Naive thymus-derived CD8-positive, alpha-beta T cell (primary cell): ENCODE data around the gene PPID. TPM values are rescaled to one million over a fixed set of nuclear protein-coding genes. Genes with fewer than 3 reads are reported as not detected.
"Not testable (repeated sequence)": the region's sequence is repeated elsewhere in the genome, so short reads cannot be mapped to it uniquely, and the experiment has no call there.

Experiments
- ATAC-seq, 2 donors: fragments of 150-1000 bp; cut with Tn5 transposase in 1 of 2; sonication (Bioruptor Pico), chemical (Tn5 transposase) in 1 of 2; 1 replicate in 1 of 2; 2 replicates in 1 of 2; pipeline ENCODE4 v1.10.0; 2021; ENCODE audit warnings: mild to moderate bottlenecking in 2 of 2, moderate library complexity in 2 of 2
- POLR2A ChIA-PET: fragments of 350-600 bp; sonication (Branson Sonifier 250); formaldehyde crosslinking; loops from one replicate; lab custom pipeline; 2021; ENCODE audit warnings: antibody characterized with exemption; lab: Charles Lee
- DNase-seq, 10 donors: peaks; one replicate each; pipeline versions ENCODE4 v3.0.0 to v3.0.0-alpha.2; 2020 to 2022
- H3K27ac Mint-ChIP-seq, 10 donors: one replicate each; pipeline ENCODE4 v1.8.0; 2020 to 2022; ENCODE audit warnings: mild to moderate bottlenecking in 10 of 10, mixed read lengths in 10 of 10, moderate library complexity in 4 of 10, inconsistent platforms in 1 of 10
- H3K27me3 Mint-ChIP-seq, 5 donors: one replicate each; pipeline ENCODE4 v1.8.0; 2021 to 2022; ENCODE audit warnings: mixed read lengths in 5 of 5
- H3K36me3 Mint-ChIP-seq, 3 donors: one replicate each; pipeline ENCODE4 v1.8.0; 2020 to 2022; ENCODE audit warnings: mixed read lengths in 3 of 3, mild to moderate bottlenecking in 2 of 3, inconsistent platforms in 1 of 3
- H3K4me1 Mint-ChIP-seq, 4 donors: one replicate each; pipeline ENCODE4 v1.8.0; 2021 to 2022; ENCODE audit warnings: mixed read lengths in 4 of 4
- H3K4me3 Mint-ChIP-seq, 10 donors: one replicate each; pipeline ENCODE4 v1.8.0; 2020 to 2022; ENCODE audit warnings: mild to moderate bottlenecking in 10 of 10, mixed read lengths in 10 of 10, moderate library complexity in 6 of 10, inconsistent platforms in 1 of 10
- H3K9me3 Mint-ChIP-seq, 9 donors: one replicate each; pipeline ENCODE4 v1.8.0; 2020 to 2022; ENCODE audit warnings: mixed read lengths in 9 of 9, mild to moderate bottlenecking in 3 of 9, inconsistent platforms in 1 of 9, moderate library complexity in 1 of 9
- polyA plus RNA-seq, 3 donors: library from polyadenylated mRNA; unstranded; fragments of 300-500 nt; fragmentation: Illumina TruSeq; gene quantifications; one replicate each; pipeline ENCODE4 v1.2.3, GENCODE V29; 2021
- total RNA-seq, 8 experiments: library from RNA in 2 of 8; stranded (reverse) in 2 of 8; gene quantifications; one replicate each; pipeline ENCODE4 v1.2.3 and lab custom pipeline; 2021 to 2026

PPID gene
- total and polyA plus RNA-seq, 5 experiments from 2014 or later, result 24.9 to 54.2 (median 46.5) TPM

DNA sequence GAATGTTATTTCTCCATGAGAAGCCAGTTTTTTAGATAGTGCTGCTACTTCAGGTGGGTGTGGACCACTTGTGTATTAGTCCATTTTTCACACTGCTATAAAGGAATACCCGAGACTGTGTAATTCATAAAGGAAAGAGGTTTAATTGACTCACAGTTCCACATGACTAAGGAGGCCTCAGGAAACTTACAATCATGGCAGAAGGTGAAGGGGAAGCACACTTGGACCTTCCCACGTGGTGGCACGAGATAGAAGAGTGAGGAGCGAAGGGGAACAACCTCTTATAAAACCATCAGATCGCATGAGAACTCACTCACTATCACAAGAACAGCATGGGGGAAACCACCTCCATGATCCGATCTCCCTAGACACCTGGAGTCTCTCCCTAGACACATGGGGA lies 3.4 kb upstream of the PPID start:
- peaks cover 11 to 24% (median 19%) of the 10 kb centered on the region in 4 donors for H3K4me1 Mint-ChIP-seq

DNA sequence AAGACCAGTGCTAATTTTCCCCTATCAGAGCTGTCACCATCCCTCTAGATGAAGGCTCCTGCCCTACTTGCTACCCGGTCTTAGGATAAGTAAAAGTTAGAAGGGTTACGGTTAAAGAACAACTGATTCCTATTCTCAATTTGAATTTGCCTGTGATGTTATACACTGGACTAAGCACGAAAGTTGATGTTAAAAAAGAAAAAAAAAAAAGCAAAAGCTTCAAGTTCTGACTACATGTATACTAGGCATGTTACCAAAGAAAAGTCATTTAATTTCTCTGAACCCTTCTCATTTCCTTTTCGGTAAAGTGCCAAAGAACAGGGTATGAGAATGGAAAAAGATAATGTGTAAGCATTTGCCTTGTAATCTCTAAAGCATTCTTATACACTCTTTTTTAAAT lies 1.4 kb upstream of the PPID start:
- Mint-ChIP-seq H3K36me3 (peaks cover 0 to 21% (median 9%) of the 10 kb centered on the region in 3 donors), H3K4me1 (peaks cover 16 to 40% (median 26%) of the 10 kb centered on the region in 4 donors), H3K27me3 (peaks cover 11 to 32% (median 16%) of the 10 kb centered on the region in 5 donors), H3K27ac (peak overlapping the region in 7 of 10 donors; percentile 45 to 99 (median 98)), H3K4me3 (peak overlapping the region in 8 of 10 donors; percentile 20 to 99 (median 58)), H3K9me3 (no peaks in the 10 kb centered on the region)
- DNase-seq, result no peak
- ATAC-seq, result no peak
- POLR2A ChIA-PET, result no interaction called here

More for the DNA sequence above, 3.4 kb upstream of the PPID start:
- Mint-ChIP-seq H3K27me3 (peaks cover 15 to 36% (median 21%) of the 10 kb centered on the region in 5 donors), H3K9me3 (no peaks in the 10 kb centered on the region), H3K36me3 (peaks cover 0 to 3% (median 0%) of the 10 kb centered on the region in 3 donors), H3K4me3 (no peak overlapping the region), H3K27ac (no peak overlapping the region)
- DNase-seq (no peak), ATAC-seq (no peak)
- POLR2A ChIA-PET, result no interaction called here

DNA sequence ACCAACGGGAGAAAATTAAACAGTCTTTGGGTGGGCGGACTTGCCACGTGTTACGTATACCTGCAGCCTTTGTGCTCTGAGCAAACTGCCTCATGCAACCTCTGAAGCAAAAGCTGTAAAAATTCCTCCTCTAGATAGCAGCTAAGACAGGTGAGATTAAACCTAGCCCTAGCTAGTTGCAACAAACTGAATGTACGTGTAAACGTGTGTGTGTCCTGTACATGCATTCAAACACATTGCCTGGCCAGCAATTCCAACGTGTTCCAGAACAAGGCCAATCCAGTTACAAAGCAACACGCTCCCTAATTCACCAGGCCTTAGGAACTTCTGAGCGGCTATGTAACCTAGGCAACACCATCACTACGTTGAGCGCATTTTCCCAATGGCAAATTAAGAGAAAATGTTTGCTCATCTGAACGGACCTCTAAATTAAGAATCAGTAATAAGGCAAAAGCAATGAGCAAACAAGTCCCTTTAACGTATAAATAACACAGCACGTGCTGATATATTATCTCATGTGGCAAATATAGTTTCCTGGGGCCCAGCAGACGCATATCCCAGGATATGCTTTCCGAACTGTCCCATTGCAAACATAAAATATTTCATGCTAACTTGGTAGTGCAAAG lies 792 bp downstream of the PPID start:
- DNase-seq (peak in 4 of 10 donors; percentile 4 to 15 (median 12)), ATAC-seq (peak; percentile 7 to 9)
- H3K4me1 Mint-ChIP-seq, result peaks cover 22 to 43% (median 35%) of the 10 kb centered on the region in 4 donors
- H3K27ac Mint-ChIP-seq, result peak overlapping the region; percentile 97 to 99 (median 98)
- H3K9me3 Mint-ChIP-seq, result no peaks in the 10 kb centered on the region
- peak overlapping the region; percentile 94 to 100 (median 98) for H3K4me3 Mint-ChIP-seq
- POLR2A ChIA-PET, result no interaction called here
- peaks cover 2 to 15% (median 9%) of the 10 kb centered on the region in 5 donors for H3K27me3 Mint-ChIP-seq
- H3K36me3 Mint-ChIP-seq, result peaks cover 0 to 44% (median 10%) of the 10 kb centered on the region in 3 donors

DNA sequence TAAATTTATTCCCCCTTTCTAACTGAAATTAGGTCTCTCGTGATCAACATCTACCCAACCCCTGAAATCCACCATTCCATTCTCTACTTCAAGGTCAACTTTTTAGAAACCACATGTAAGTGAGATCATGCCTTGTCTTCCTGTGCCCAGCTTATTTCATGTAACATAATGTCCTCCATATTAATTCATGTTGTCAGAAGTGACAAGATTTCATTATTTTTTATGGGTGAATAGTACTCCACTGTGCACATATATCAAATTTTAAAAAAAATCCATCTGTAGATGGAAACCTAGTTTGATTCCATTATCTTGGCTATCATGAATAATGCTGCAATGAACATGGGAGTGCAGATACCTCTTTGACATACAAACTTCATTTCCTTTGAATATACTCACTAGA lies 1.5 kb downstream of the PPID start:
- peak overlapping the region in 9 of 10 donors; percentile 0 to 100 (median 97) for H3K4me3 Mint-ChIP-seq
- POLR2A ChIA-PET, result no interaction called here
- H3K27me3 Mint-ChIP-seq, result peaks cover 0 to 8% (median 4%) of the 10 kb centered on the region in 5 donors
- peaks cover 0 to 49% (median 12%) of the 10 kb centered on the region in 3 donors for H3K36me3 Mint-ChIP-seq
- peaks cover 22 to 43% (median 35%) of the 10 kb centered on the region in 4 donors for H3K4me1 Mint-ChIP-seq
- ATAC-seq (no peak), DNase-seq (no peak)
- H3K9me3 Mint-ChIP-seq, result no peaks in the 10 kb centered on the region
- peak overlapping the region; percentile 83 to 99 (median 98) for H3K27ac Mint-ChIP-seq

DNA sequence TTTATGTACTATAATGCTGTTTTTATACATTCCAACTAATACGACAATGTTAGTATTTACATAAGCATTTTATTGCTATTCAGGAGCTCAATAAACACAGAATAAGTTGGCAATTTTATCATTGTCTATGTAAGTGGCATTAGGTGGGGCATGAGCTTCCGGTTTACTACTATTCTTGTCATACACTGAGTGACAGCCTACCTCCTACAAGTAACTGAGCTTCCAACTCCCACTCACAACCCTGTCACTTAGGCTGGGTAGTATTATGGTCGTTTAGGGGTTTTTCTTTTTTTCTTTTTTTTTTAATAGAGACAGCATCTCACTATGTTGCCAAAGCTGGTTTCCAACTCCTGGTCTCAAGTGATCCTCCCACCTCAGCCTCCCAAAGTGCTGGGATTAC lies 7.4 kb downstream of the PPID start:
- POLR2A ChIA-PET, result no interaction called here
- Mint-ChIP-seq H3K9me3 (no peaks in the 10 kb centered on the region), H3K4me3 (no peak overlapping the region), H3K36me3 (peaks cover 0 to 93% (median 20%) of the 10 kb centered on the region in 3 donors), H3K27me3 (no peaks in the 10 kb centered on the region), H3K27ac (peak overlapping the region in 2 of 10 donors; percentile 3 to 44), H3K4me1 (peaks cover 4 to 20% (median 12%) of the 10 kb centered on the region in 4 donors)
- DNase-seq (no peak), ATAC-seq (no peak)

DNA sequence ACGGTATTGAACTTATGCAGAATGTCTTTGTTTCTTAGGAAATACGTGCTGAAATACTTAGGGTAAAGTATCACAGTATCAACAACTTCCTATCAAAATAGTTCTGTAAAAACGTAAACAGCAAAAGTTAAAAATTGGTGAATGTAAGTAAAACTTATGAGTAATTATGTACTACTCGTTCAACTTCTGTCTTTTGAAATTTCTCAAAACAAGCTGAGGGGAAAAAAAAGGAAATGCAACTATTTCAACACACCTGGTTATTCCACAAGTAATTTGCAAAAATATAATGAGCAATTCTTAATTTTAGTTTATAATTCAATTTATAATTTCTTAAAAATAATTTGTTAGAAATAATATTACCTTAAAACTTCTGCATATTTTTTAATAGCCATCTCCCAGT lies 8.3 kb downstream of the PPID start:
- H3K27me3 Mint-ChIP-seq, result no peaks in the 10 kb centered on the region
- no peak overlapping the region for H3K27ac Mint-ChIP-seq
- ATAC-seq (no peak), DNase-seq (no peak)
- no peak overlapping the region for H3K4me3 Mint-ChIP-seq
- peaks cover 2 to 94% (median 20%) of the 10 kb centered on the region in 3 donors for H3K36me3 Mint-ChIP-seq
- POLR2A ChIA-PET, result no interaction called here
- no peaks in the 10 kb centered on the region for H3K9me3 Mint-ChIP-seq
- peaks cover 4 to 20% (median 9%) of the 10 kb centered on the region in 4 donors for H3K4me1 Mint-ChIP-seq

DNA sequence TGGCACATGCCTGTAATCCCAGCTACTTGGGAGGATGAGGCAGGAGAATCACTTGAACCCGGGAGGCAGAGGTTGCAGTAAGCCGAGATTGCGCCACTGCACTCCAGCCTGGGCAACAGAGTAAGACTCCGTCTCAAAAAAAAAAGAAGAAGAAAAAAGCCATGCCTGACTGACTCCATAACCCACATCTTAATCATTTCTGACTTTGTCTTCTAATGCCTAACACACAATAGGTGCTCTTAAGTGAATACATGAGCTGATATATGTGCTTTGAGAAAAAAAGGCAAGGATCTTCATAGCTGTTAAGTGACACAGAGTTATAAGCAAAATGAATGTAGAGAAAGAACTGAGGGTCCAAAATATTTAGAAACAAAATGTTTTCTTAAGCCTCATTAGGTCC lies 10.6 kb downstream of the PPID start:
- H3K4me1 Mint-ChIP-seq, DNase-seq, H3K9me3 Mint-ChIP-seq, ATAC-seq, POLR2A ChIA-PET, H3K27me3 Mint-ChIP-seq, H3K4me3 Mint-ChIP-seq: not testable (repeated sequence)
- H3K36me3 Mint-ChIP-seq, result peaks cover 7 to 93% (median 22%) of the 10 kb centered on the region in 3 donors
- H3K27ac Mint-ChIP-seq, result peak overlapping the region in 2 of 10 donors; percentile 61 to 76

DNA sequence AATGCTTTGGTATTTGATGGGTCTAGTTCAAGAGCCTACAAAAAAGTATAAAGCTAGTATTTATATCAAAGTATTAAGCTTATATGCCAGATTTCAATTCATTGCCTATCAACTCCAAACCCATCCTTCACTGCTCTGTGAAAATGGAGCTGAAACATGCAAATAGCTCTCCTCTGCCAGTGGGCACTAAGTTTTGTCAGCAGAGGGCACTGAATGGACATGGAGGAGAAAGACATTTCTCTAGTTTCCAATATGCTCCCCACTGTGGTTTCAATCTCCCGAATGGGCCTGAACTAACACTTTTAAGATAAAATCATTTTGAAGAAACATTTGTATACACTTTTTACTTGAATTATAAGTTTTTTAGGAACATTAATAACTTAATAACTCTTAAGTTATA lies 12.4 kb downstream of the PPID start:
- ATAC-seq (no peak), DNase-seq (no peak)
- Mint-ChIP-seq H3K4me1 (peaks cover 0 to 3% (median 2%) of the 10 kb centered on the region in 4 donors), H3K36me3 (peaks cover 7 to 95% (median 20%) of the 10 kb centered on the region in 3 donors), H3K9me3 (no peaks in the 10 kb centered on the region), H3K4me3 (no peak overlapping the region), H3K27me3 (no peaks in the 10 kb centered on the region), H3K27ac (no peak overlapping the region)
- POLR2A ChIA-PET, result no interaction called here

DNA sequence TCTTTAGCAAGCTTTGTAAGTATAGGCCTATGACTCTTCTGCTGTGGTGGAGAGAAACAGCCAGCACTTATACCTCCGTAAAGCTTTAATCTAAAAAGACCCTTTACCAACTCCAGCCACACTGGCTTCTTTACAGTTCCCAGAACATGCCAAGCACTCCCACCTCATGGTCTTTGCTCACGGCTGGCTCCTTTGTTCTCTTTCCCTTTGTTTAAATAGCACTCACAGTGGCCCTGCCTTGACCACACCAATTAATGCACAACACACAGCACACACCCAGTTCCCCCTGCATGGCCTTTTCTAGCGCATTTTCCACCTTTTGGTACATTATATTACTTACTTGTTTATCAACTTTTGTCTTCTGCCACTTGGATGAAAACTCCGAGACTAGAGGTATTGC lies 18.9 kb downstream of the PPID start:
- ATAC-seq (no peak), DNase-seq (no peak)
- Mint-ChIP-seq H3K27ac (peak overlapping the region in 1 of 10 donors; percentile 37), H3K9me3 (no peaks in the 10 kb centered on the region), H3K4me3 (no peak overlapping the region), H3K27me3 (no peaks in the 10 kb centered on the region), H3K4me1 (peaks cover 0 to 3% (median 0%) of the 10 kb centered on the region in 4 donors), H3K36me3 (peaks cover 0 to 46% (median 0%) of the 10 kb centered on the region in 3 donors)
- POLR2A ChIA-PET, result no interaction called here

DNA sequence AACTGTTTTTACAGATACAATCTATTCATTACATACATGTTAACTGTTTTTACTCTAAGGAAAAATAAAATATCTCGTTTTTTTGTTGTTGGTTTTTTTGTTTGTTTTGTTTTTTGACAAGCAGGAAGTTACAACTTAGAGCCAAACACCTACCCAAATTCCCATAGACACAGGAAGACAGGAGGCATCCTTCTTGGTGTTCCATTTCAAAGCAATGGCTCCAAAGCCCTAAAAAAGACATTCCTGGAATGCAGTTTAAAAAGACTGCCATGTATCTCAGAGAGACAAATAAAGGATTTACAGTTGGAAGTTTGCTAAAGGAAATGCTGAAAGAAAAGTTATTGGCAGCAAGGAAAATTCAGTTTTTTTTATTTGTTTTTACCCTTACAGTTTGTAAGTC lies 34.4 kb downstream of the PPID start:
- POLR2A ChIA-PET, result no interaction called here
- H3K4me1 Mint-ChIP-seq, result no peaks in the 10 kb centered on the region
- H3K9me3 Mint-ChIP-seq, result no peaks in the 10 kb centered on the region
- no peak for DNase-seq
- H3K4me3 Mint-ChIP-seq, result no peak overlapping the region
- peaks cover 0 to 44% (median 14%) of the 10 kb centered on the region in 3 donors for H3K36me3 Mint-ChIP-seq
- no peak overlapping the region for H3K27ac Mint-ChIP-seq
- no peak for ATAC-seq
- H3K27me3 Mint-ChIP-seq, result no peaks in the 10 kb centered on the region

DNA sequence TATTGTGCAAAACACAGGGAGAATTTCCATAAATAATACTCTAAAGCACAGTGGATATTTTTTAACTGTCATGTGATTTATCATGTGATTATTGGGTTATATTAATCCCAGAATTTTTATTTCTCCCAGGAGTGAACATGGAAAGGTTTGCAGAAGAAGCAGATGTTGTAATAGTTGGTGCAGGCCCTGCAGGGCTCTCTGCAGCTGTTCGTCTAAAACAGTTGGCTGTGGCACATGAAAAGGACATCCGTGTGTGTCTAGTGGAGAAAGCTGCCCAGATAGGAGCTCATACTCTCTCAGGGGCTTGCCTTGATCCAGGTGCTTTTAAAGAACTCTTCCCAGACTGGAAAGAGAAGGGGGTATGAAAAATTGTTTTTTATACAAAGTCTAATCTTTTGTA lies 41.1 kb downstream of the PPID start:
- no peaks in the 10 kb centered on the region for H3K9me3 Mint-ChIP-seq
- peaks cover 0 to 28% (median 18%) of the 10 kb centered on the region in 3 donors for H3K36me3 Mint-ChIP-seq
- ATAC-seq, result no peak
- H3K27me3 Mint-ChIP-seq, result no peaks in the 10 kb centered on the region
- POLR2A ChIA-PET, result no interaction called here
- peaks cover 0 to 4% (median under 1%) of the 10 kb centered on the region in 4 donors for H3K4me1 Mint-ChIP-seq
- H3K4me3 Mint-ChIP-seq, result no peak overlapping the region
- H3K27ac Mint-ChIP-seq, result no peak overlapping the region
- no peak for DNase-seq

DNA sequence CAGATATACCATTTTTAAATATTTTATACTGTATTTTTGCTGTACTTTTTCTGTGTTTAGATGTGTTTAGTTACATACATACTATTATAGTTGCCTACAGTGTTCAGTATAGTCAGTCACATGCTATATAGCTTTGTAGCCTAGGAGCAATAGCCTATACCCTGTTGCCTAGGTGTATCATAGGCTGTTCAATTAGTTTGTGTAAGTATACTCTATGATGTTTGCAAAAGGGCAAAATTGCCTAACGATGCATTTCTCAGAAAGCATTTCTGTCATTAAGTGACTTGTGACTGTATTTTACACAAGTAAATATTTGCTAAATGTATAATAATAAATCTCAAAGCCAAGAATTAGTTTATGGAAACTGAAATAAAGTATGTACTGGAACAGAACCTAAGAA lies 41.6 kb downstream of the PPID start:
- no peaks in the 10 kb centered on the region for H3K9me3 Mint-ChIP-seq
- H3K36me3 Mint-ChIP-seq, result peaks cover 0 to 24% (median 18%) of the 10 kb centered on the region in 3 donors
- no peaks in the 10 kb centered on the region for H3K27me3 Mint-ChIP-seq
- ATAC-seq, result no peak
- no peak overlapping the region for H3K4me3 Mint-ChIP-seq
- H3K4me1 Mint-ChIP-seq, result peaks cover 3 to 9% (median 4%) of the 10 kb centered on the region in 4 donors
- H3K27ac Mint-ChIP-seq, result no peak overlapping the region
- no peak for DNase-seq
- POLR2A ChIA-PET, result no interaction called here

DNA sequence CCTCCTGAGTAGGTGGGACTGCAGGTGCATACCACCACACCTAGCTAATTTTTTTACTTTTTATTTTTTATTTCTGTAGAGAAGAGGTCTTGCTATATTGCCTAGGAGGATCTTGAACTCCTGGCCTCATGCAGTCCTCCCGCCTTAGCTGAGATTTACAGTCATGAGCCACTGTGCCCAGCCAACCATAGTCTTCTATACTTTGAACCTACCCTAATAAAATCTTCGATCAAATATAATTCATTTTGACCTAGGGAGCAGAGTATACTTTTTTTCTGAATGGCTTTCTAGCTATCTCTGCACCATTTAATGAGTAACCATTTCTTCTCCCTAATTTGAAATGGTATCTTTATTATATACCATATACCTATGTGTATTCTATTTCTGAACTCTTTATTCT lies 44.4 kb downstream of the PPID start:
- H3K9me3 Mint-ChIP-seq, result no peaks in the 10 kb centered on the region
- peaks cover 0 to 18% (median 10%) of the 10 kb centered on the region in 3 donors for H3K36me3 Mint-ChIP-seq
- no peak for ATAC-seq
- H3K27ac Mint-ChIP-seq, result no peak overlapping the region
- POLR2A ChIA-PET, result interaction anchor here (0.7 kb wide), 1 partner anchor 63 kb away, joined by 4 read pairs; no protein-coding TSS in a partner anchor
- no peak overlapping the region for H3K4me3 Mint-ChIP-seq
- DNase-seq, result no peak
- H3K4me1 Mint-ChIP-seq, result peaks cover 5 to 17% (median 11%) of the 10 kb centered on the region in 4 donors
- no peaks in the 10 kb centered on the region for H3K27me3 Mint-ChIP-seq
